RWPE2 (cell line): ENCODE results near the gene OSCP1.
A peak's percentile ranks its signal among the peaks of the same experiment; 100 is the strongest.

Source experiments
- ATAC-seq: fragments of 200-7000 bp; cut with Tn5 transposase; 3 replicates; pipeline ENCODE4 v1.9.1; 2021; ENCODE audit warnings: low read depth
- DNase-seq: peaks from one replicate; pipeline ENCODE4 v3.0.0-alpha.2; 2020; ENCODE audit warnings: low spot score
- H3K27ac ChIP-seq: fragments of 450-650 bp; 2 replicates; pipeline ENCODE4 v1.5.1; 2017; ENCODE audit warnings: mild to moderate bottlenecking; ENCODE audit not compliant: poor library complexity, severe bottlenecking
- H3K27me3 ChIP-seq: fragments of 250-450 bp; sonication (Bioruptor Pico); 2 replicates; pipeline ENCODE4 v1.5.1; 2021; ENCODE audit warnings: mild to moderate bottlenecking, moderate library complexity; ENCODE audit not compliant: insufficient read depth, poor library complexity, severe bottlenecking
- H3K36me3 ChIP-seq: fragments of 250-450 bp; sonication (Bioruptor Pico); 2 replicates; pipeline ENCODE4 v1.5.1; 2020; ENCODE audit warnings: low read depth, mild to moderate bottlenecking, moderate library complexity
- H3K4me1 ChIP-seq: fragments of 250-450 bp; sonication (Bioruptor Pico); 2 replicates; pipeline ENCODE4 v1.5.1; 2021; ENCODE audit warnings: mild to moderate bottlenecking, moderate library complexity; ENCODE audit not compliant: insufficient read depth, poor library complexity, severe bottlenecking
- H3K4me3 ChIP-seq: fragments of 250-450 bp; sonication (Bioruptor Pico); 2 replicates; pipeline ENCODE4 v1.5.1; 2021; ENCODE audit warnings: mild to moderate bottlenecking, moderate library complexity; ENCODE audit not compliant: severe bottlenecking
- H3K9me3 ChIP-seq: fragments of 250-450 bp; sonication (Bioruptor Pico); 2 replicates; pipeline ENCODE4 v1.5.1; 2021; ENCODE audit warnings: mild to moderate bottlenecking, moderate library complexity; ENCODE audit not compliant: severe bottlenecking
- CTCF ChIP-seq: fragments of 450-650 bp; IDR thresholded peaks from one replicate; pipeline ENCODE4 v1.5.1; 2017; ENCODE audit warnings: mild to moderate bottlenecking, moderate library complexity; ENCODE audit not compliant: poor library complexity, severe bottlenecking

OSCP1 gene

GRCh38 chr1:36414384-36414783 lies 35.9 kb downstream of the OSCP1 start:
- no peak overlapping the region for H3K27ac ChIP-seq
- no peaks in the 10 kb centered on the region for H3K4me1 ChIP-seq
- no peak for TF ChIP-seq CTCF
- no peaks in the 10 kb centered on the region for H3K36me3 ChIP-seq
- ATAC-seq: no peak
- H3K4me3 ChIP-seq: no peak overlapping the region
- H3K27me3 ChIP-seq: no peaks in the 10 kb centered on the region
- no peak for DNase-seq
- no peaks in the 10 kb centered on the region for H3K9me3 ChIP-seq

- no peak for TF ChIP-seq CTCF
- ATAC-seq (peak; percentile 48; the same call in 2 of the 3 replicates), DNase-seq (no peak)
- Histone ChIP-seq H3K36me3 (no peaks in the 10 kb centered on the region), H3K27ac (no peak overlapping the region), H3K4me3 (no peak overlapping the region), H3K4me1 (no peaks in the 10 kb centered on the region), H3K9me3 (no peaks in the 10 kb centered on the region), H3K27me3 (no peaks in the 10 kb centered on the region)
Measured at GRCh38 chr1:36411674-36412648, 38.3 kb downstream of the OSCP1 start.

GRCh38 chr1:36408479-36408878 lies 41.8 kb downstream of the OSCP1 start:
- H3K4me1 ChIP-seq: no peaks in the 10 kb centered on the region
- ATAC-seq: peak; percentile 57; the same call in 1 of the 3 replicates
- no peak for DNase-seq
- no peak overlapping the region for H3K27ac ChIP-seq
- H3K9me3 ChIP-seq: no peaks in the 10 kb centered on the region
- no peak overlapping the region for H3K4me3 ChIP-seq
- TF ChIP-seq CTCF: no peak
- H3K27me3 ChIP-seq: no peaks in the 10 kb centered on the region
- H3K36me3 ChIP-seq: no peaks in the 10 kb centered on the region

- Histone ChIP-seq H3K27me3 (no peaks in the 10 kb centered on the region), H3K4me1 (no peaks in the 10 kb centered on the region), H3K4me3 (no peak overlapping the region), H3K27ac (no peak overlapping the region), H3K9me3 (no peaks in the 10 kb centered on the region), H3K36me3 (no peaks in the 10 kb centered on the region)
- ATAC-seq (no peak), DNase-seq (no peak)
- no peak for TF ChIP-seq CTCF
Measured at GRCh38 chr1:36406440-36406839, 43.8 kb downstream of the OSCP1 start.

- H3K4me1 ChIP-seq: peaks cover 3% of the 10 kb centered on the region
- no peak overlapping the region for H3K4me3 ChIP-seq
- no peaks in the 10 kb centered on the region for H3K36me3 ChIP-seq
- no peak for TF ChIP-seq CTCF
- DNase-seq (no peak), ATAC-seq (no peak)
- no peaks in the 10 kb centered on the region for H3K27me3 ChIP-seq
- no peaks in the 10 kb centered on the region for H3K9me3 ChIP-seq
- H3K27ac ChIP-seq: no peak overlapping the region
Measured at GRCh38 chr1:36402504-36402890, 47.8 kb downstream of the OSCP1 start.
